Left lobe of liver (tissue), 2 donors: ENCODE data around the gene FGFR3. TPM values are rescaled to one million over a fixed set of nuclear protein-coding genes. Genes with fewer than 3 reads are reported as not detected.

Source experiments
- ATAC-seq: fragments of 200-7000 bp; cut with Tn5 transposase; one replicate; pipeline ENCODE4 v1.9.1; 2020; ENCODE audit warnings: mild to moderate bottlenecking, moderate library complexity
- DNase-seq: peaks from one replicate; pipeline ENCODE4 v3.0.0-alpha.2; 2020; ENCODE audit warnings: low spot score
- total RNA-seq: library from RNA; stranded (reverse); gene quantifications from one replicate; pipeline ENCODE4 v1.2.1, GENCODE V29; 2021
- donor health status: DM: no; HTN: no; CAD: no; lungs with moderate emphysema.
- donor health status: DM: no; HTN: yes; CAD: no.

FGFR3 gene
- total RNA-seq, 1 donor from 2014 or later, result 48.5 TPM

GRCh38 chr4:1800805-1801204 is 7.7 kb downstream of the FGFR3 start:
- ATAC-seq (no peak), DNase-seq (no peak)

GRCh38 chr4:1801286-1801958 is 8.3 kb downstream of the FGFR3 start:
- no peak for ATAC-seq
- DNase-seq, result no peak

DNA sequence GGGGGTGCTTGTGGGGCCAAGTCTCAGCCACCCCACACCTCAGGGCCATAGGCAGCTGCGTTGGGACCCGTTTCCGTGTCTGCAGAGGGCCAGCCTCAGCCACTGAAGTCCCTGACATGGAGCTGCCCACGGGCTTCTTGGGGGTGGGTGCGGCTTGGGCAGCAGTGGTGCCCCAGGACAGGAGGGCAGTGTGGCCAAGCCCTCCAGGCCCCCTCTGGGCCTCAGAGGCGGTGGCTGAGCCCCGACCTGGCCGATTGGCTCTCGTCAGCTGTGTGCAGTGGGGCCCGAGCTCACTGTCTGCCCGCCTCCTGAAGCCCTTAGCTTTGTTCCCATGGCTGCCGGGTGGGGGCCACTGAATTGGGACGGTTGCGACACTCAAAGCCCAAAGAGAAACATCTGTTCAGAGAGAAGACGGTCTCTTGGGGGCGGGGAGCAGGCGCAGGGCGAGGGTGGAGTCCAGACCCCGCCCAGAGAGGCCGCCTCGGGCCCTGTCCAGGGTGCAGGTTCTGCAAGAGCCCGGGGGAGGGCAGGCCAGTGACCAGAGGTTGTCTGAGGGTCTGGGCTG is 9.1 kb downstream of the FGFR3 start:
- ATAC-seq, result peak; percentile 8
- no peak for DNase-seq

- no peak for DNase-seq
- ATAC-seq, result no peak
Measured at GRCh38 chr4:1802720-1803522, 9.8 kb downstream of the FGFR3 start.

DNA sequence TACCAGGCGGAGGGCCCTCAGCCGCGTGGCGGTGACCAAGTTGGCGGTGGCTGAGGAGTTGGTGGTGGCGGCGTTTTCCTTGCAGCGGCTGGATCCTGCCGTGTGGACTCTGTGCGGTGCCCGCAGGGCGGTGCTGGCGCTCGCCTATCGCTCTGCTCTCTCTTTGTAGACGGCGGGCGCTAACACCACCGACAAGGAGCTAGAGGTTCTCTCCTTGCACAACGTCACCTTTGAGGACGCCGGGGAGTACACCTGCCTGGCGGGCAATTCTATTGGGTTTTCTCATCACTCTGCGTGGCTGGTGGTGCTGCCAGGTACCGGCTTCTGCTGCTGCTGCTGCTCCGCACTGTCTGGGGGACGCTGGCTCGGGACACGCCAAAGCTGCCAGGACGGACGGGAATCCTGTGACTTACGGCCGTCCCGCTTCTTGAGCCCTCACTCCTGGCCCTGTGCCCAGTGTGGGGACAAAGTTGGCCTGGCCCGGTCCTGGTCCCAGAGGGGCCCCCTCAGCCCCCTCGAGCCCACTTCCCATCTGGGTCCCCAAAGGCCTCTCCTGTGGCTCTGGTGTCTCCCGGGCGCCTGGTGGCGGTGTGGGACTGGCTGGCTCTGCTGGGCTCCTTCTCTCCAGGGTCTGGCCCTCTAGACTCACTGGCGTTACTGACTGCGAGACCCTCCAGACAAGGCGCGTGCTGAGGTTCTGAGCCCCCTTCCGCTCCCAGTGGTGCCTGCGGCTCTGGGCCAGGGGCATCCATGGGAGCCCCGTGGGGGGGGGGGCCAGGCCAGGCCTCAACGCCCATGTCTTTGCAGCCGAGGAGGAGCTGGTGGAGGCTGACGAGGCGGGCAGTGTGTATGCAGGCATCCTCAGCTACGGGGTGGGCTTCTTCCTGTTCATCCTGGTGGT is 10.7 kb downstream of the FGFR3 start:
- ATAC-seq (no peak), DNase-seq (no peak)

DNA sequence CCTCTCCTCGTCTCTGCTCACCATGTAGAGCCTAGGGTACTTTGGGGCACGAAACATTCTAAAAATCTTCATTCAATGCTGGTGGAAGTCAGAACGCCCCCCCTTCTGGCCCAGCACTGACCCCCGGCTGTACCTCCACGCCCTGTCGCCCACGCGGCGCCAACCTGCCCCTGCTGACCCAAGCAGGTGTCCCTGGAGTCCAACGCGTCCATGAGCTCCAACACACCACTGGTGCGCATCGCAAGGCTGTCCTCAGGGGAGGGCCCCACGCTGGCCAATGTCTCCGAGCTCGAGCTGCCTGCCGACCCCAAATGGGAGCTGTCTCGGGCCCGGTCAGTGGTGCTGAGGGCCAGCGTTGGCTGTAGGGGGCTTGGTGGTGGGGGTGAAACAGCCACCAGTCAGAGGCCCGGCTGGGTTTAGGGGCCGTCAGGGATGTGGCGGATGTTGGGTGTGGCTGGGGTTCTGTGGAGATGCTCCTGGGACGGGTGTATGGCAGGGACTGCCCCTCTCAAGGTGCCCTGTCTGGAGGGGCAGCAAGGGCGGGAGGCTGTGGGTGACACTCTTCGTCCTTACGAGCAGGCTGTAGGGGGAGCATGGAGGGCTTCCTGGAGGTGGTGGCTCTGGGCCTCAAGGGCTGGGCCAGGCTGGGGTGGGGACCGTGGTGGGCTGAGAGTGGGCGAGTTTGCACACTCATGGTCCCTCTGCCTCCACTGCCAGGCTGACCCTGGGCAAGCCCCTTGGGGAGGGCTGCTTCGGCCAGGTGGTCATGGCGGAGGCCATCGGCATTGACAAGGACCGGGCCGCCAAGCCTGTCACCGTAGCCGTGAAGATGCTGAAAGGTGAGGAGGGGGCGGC is 11.8 kb downstream of the FGFR3 start:
- DNase-seq, result no peak
- ATAC-seq, result no peak

DNA sequence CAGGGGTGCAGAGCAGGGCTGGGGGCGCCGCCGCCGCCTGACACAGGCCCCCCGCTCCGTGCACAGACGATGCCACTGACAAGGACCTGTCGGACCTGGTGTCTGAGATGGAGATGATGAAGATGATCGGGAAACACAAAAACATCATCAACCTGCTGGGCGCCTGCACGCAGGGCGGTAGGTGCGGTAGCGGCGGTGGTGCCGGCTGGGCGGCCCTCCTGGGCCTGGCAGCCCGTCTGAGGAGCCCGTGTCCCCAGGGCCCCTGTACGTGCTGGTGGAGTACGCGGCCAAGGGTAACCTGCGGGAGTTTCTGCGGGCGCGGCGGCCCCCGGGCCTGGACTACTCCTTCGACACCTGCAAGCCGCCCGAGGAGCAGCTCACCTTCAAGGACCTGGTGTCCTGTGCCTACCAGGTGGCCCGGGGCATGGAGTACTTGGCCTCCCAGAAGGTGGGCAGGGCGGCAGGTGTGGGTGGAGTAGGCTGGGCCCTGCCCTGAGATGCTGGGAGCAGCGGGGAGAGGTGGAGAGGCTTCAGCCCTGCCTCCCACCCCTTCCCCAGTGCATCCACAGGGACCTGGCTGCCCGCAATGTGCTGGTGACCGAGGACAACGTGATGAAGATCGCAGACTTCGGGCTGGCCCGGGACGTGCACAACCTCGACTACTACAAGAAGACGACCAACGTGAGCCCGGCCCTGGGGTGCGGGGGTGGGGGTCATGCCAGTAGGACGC is 12.6 kb downstream of the FGFR3 start:
- DNase-seq (no peak), ATAC-seq (no peak)

- no peak for DNase-seq
- peak; percentile 1 for ATAC-seq
Measured at GRCh38 chr4:1806223-1806564, 13.1 kb downstream of the FGFR3 start.

GRCh38 chr4:1806596-1807331 is 13.7 kb downstream of the FGFR3 start:
- DNase-seq (no peak), ATAC-seq (no peak)

DNA sequence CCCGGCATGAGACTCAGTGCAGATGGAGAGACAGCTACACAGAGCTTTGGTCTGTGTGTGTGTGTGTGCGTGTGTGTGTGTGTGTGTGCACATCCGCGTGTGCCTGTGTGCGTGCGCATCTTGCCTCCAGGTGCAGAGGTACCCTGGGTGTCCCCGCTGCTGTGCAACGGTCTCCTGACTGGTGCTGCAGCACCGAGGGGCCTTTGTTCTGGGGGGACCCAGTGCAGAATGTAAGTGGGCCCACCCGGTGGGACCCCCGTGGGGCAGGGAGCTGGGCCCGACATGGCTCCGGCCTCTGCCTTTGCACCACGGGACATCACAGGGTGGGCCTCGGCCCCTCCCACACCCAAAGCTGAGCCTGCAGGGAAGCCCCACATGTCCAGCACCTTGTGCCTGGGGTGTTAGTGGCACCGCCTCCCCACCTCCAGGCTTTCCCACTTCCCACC is 14.3 kb downstream of the FGFR3 start:
- ATAC-seq, result no peak
- DNase-seq, result no peak

GRCh38 chr4:1808396-1808795 is 15.3 kb downstream of the FGFR3 start:
- ATAC-seq (peak; percentile 8), DNase-seq (no peak)

DNA sequence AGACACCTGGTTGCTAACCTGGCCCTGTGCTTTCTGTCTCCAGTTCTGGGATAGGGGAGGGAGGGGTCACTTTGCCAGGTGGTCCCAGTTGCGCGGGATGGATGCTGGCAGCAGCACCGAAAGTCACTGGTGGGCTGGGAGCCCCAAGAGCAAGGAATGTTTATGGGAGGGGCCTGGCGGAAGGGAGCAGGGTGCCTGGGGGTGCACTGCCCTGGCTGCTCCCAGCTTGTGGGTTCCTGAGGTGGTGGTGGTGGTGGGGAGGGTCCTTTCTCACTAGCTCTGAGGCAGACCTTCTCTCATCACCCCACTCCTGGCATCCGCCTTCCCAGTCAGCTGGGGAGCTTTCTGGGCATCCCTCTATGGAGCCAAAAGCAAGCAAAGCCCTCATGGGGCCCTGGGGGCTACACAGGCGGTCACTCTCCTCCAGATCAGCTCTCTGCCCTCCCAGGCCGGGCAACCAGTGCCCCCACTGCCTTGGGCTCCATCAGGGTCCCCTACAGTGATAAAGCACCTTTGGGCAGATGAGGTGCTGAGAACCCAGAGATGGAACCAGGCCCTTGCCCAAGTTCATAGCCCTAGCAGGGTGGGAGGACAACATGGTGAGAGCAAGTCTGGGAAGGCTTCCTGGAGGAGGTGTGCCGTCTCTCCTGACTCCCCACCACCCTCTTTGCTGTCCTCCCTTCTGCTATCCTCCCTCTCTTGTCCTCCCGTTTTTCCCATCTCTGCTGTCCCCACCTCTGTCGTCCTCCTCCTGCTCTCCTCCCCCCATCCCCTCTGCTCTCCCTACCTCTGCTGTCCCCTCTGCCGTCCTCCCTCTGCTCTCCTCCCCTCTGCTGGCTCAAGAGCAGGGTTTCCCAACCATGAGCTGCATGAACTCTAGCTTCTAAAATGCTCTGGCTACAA is 16.0 kb downstream of the FGFR3 start:
- ATAC-seq (peak; percentile 33), DNase-seq (no peak)

GRCh38 chr4:1809754-1810502 is 16.8 kb downstream of the FGFR3 start:
- ATAC-seq, result peak; percentile 82
- DNase-seq, result peak; percentile 85

DNA sequence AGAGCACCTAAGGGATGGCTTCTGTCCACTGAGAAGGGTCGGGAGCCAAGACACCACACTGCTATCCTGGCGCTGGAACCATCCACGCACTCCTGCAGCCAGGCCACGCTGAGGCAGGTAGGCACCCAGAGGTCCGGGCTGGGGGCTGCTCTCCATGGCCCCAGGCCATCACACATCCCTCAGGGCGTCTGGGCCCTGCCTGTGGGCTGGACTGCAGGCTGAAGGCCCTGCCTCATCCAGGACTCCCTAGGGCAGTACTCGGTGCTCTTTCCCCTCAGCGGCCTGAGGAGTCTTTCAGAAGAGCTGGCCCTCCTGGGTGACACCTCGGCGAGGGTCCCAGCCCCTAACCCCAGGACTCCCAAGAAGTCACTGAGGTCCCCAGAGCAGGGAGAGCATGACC is 17.7 kb downstream of the FGFR3 start:
- no peak for DNase-seq
- no peak for ATAC-seq

DNA sequence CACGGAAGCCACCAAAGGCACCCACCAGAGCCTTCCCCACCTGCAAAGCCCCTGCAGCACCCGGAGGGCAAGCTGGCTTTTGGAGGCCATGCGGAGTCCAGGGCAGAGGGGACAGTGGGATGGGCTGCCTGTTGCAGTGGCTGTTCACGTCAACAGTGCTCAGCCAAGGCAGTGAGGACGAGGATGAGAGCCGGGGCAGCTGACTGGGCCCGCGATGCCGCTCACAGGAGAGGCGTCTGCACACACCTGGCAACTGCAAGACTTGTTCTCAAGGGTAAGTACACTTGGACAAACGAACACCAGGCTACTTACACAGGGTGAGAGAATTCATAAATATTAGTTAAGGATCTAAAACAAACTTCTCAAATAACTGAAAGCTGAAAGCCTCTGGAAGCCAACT is 19.6 kb downstream of the FGFR3 start:
- DNase-seq (no peak), ATAC-seq (no peak)

GRCh38 chr4:1813231-1813630 is 20.1 kb downstream of the FGFR3 start:
- ATAC-seq (no peak), DNase-seq (no peak)

DNA sequence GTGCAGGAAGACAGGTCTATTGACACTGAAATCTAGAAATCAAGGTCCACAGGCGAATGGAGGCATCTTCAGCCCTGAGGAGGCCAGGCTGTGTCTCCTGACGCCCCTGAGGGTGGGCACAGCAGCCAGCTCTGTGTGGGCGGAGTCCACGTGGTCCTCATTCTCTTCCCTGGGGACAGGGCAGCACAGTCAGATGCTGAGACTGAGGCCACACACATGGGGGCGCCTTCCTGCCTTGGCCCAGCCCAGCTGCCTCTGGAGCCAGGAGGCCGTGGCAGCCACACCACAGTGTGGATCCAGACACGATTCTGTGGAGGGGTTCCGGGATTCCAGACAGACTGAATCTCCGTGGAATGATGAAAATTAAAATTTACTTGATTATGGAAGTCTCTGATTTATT is 20.8 kb downstream of the FGFR3 start:
- ATAC-seq, result no peak
- DNase-seq, result no peak
